HG03521 (cell line): Measurements from ENCODE around the gene HNRNPC.
"Not testable (repeated sequence)": the region's sequence is repeated elsewhere in the genome, so short reads cannot be mapped to it uniquely, and the experiment has no call there.

Experiments
- ATAC-seq: cut with Tn5 transposase; IDR thresholded peaks from one replicate; pipeline ENCODE4 v1.9.1; 2021; ENCODE audit warnings: mild to moderate bottlenecking, moderate library complexity; ENCODE audit not compliant: unreplicated experiment

HNRNPC gene

DNA sequence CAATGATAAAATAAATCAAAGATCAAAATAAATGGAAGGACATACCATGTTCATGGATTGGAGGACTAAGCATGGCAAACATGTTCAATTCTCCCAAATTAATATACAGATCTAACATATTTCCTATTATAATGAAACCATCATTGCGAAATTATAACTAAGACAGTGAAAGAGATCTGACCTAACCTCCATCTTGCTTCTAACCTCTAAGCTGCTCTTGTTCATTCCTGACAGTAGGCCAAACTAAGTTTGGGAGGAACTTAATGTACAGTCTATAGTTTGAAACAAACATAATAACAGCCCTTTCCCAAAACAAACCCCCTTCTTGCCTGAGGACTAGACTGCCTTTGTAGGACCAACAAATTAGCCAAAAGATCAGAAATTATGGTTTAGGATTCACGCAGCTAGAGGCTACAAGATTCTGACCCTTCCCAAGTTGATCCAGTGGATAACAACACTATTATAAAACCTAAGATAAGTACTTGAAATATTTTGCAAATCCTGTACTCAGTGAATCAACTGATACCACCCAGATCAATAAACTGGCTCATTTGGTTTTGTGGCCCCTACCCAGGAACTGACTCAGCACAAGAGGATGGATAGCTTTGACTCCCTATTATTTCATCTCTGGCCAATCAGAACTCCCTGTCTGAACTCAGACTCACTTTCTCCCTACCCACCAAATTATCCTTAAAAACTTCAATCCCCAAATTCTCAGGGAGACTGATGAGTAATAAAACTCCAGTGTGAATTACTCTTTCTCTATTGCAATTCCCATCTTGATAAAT lies 71.6 kb downstream of the HNRNPC start:
- no peak for ATAC-seq

- no peak for ATAC-seq
These were observed 74.6 kb downstream of the HNRNPC start for GRCh38 chr14:21194597-21194996.

GRCh38 chr14:21192875-21193535 lies 76.2 kb downstream of the HNRNPC start:
- no peak for ATAC-seq

DNA sequence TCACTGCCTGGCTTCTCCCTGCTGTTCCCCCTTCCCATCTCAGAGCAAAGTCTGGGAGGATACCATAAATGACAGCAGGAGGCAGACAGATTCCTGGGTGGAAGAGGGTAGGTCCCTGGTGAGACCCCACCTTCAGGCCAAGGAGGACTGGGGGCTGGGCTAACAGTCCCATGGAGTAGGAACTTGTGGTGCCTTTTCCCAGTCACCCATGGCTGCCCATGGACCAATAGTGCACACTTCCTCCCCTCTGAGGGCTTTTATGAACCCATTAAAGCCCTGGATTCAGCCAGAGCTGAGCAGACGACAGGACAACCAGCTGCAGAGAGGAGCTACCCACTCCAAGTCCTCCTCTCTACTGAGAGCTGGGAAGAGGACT lies 76.8 kb downstream of the HNRNPC start:
- no peak for ATAC-seq

DNA sequence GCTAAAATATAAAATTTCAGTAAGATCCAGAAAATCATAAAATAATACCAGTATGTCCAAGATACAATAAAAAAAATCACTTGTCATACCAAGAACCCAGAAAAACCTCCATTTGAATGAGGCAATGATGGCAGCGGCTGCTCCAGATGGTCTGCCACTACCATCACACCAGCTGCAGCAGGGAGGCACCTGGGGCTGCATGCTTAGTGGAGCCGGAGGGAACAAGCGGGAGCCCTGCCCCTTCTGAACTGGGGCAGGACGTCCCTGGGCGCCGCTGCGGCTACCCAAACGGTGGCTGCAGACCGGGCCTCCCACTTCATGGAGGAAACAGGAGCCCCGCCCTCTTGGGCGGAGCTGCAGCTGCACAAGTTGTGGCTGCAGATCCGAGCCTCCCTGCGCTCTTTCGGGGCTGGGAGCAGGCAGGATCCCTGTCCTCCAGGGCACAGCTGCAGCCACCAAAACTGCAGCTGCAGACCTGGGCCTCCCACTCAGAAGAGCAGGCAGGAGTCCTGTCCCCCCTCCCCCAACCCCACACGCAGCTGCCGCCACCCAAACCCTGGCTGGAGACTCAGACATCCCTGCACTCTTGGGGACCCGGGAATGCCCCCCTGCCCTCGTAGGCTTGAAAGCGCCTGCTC lies 77.3 kb downstream of the HNRNPC start:
- peak; percentile 82 for ATAC-seq

DNA sequence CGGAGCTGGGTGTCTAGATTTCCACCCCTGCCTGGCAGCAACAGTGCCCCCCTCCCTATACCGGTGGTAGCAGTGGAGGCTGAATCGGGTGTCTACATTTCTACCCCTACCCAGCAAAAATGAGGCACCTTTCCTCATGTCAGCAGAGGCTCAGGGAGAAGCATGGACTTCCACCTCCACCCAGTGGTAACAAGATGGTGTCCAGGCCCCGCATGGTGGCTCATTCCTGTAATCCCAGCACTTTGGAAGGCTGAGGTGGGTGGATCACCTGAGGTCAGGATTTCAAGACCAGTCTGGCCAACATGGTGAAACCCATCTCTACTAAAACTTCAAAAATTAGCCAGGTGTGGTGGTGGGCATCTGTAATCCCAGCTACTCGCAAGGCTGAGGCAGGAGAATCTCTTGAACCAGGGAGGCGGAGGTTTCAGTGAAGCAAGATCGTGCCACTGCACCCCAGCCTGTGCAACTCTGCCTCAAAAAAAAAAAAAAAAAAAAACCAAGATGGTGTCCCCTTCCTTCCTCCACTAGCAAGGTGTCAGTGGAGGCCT lies 77.9 kb downstream of the HNRNPC start:
- no peak for ATAC-seq

DNA sequence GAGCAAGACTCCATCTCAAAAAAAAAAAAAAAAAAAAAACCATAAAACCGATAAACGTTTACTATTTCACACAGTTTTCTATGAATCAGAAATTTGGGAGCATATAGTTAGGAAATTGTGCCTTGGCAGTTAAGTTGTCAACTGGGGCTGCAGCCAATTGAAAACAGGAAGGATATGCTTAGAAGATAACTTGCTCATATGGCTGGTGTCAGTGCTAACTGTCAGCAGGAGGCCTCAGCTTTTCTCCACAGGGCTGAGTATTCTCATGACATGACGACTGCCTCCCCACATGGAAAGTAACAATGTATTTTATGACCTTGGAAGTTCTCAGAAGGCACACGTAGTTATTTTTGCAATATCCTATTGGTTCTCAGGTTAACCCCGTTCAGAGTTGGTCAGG lies 83.8 kb downstream of the HNRNPC start:
- ATAC-seq: no peak

GRCh38 chr14:21184254-21184653 lies 85.0 kb downstream of the HNRNPC start:
- no peak for ATAC-seq

DNA sequence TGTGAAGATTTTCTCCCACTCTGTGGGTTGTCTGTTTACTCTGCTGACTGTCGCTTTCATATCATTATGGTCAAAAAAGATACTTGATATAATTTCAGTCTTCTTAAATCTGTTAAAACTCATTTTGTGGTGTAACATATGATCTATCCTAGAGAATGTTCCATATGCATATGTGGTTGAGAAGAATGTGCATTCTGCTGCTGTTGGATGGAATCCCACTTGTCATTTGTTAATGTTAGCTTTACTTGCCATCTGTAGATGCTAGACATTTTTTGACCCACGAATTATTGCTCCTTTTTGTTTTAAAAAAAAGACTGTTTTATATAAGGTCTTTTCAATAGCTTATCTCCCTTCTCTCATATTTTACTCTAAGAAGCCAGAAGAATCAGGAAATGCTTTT lies 87.1 kb downstream of the HNRNPC start:
- no peak for ATAC-seq

- ATAC-seq: no peak
These were observed 98.1 kb downstream of the HNRNPC start for GRCh38 chr14:21171128-21171527.

DNA sequence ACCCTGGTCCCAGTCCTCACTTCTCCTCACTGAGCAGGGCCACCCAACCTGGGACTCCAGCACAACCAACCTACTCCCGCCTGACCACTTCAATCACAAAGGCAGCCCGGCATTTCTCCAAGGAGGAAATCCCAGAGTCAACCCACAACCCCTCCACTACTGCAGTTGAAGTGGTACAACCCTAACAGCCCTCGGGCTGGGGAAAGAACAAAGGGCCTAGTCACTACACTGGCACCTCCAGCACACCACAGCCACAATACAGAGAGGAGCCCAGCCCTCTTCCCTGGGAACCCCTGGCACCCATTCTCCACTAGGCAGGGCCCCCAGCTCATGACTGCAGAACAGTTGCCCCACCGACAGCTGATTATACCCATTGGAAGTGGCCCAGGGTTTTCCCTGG lies 99.7 kb downstream of the HNRNPC start:
- no peak for ATAC-seq

DNA sequence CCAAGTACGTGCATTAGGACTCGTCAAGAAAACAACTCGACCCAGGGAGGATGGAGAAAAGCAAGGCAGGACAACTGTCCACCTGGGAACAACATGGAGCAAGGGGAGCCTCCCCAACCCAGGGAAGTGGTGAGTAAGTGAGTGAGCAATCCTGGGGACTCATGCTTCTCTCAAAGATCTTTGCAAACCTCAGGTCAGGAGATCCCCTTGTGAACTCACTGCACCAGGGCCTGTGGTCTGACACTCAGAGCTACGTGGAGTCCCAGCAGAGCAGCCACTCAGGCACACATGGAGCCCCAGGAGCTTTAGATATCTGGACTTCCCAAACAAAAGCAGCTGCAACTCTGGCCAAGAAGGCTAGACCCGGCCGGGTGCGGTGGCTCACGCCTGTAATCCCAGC lies 101.2 kb downstream of the HNRNPC start:
- ATAC-seq: no peak

DNA sequence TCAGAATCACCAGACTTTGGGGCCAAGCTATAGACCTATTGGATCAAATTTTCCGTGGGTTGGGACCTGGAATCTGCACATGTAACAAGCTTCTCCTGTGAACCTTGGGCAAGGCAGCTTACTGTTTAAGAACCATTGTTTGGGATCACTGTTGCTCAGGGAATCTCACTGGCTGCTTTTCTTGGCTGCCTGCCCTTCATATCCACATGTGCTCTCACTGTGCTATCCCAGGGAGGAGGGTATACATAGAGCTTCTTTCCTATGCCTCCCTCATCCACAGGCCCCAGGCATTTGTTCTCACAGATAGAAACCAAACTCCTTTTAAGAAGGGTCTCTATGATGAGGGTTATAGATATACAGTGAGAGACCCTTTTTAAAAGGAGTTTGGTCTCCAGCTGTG lies 103.6 kb downstream of the HNRNPC start:
- not testable (repeated sequence) for ATAC-seq

DNA sequence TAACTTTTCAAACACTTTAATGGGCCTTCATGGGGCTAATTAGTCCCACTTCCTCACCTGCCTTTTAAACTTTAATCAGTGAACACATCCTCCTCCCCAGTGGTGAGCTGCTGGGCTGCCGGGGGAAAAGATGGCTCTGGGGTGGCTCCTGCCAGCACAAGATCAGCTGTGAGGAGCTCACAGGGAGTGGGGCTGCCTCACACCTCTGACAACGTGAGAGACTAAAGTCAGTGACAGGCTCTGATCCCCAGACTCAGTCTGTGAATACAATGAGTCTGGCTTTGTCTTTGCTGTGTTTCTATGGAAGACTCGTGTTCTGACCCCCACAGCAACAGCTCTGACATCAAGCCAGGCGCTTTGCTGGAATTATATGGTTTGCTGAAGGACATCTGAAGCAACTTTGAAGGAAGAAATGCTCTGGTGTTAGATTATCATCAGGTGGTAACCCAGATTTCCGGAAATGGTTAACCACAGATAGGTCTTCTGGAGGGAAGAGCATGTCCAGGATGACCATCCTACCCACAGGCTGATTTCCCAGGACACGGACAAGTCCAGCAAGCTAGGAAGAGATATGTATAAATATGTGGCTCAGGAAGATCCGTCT lies 104.1 kb downstream of the HNRNPC start:
- not testable (repeated sequence) for ATAC-seq

DNA sequence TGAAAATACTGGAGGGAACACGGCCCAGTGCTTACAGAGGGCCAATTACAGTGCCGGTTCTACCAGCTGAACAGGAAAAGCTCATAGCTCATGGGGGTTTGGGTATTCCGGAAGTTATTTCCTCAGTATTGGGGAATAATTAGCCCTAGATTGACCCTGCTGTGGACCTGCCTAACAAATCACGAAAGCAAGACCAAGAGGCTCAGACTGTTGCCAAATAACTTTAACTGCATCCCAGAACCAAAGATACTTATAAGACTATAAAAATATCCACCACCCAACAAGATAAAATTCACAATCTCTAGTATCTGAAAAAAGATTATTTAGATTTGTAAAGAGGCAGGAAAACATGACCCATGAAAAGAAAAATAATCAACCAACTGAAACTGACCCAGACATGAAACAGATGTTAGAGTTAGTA lies 105.4 kb downstream of the HNRNPC start:
- no peak for ATAC-seq

- ATAC-seq: no peak
These were observed 107.2 kb downstream of the HNRNPC start for GRCh38 chr14:21162081-21162480.

- ATAC-seq: no peak
These were observed 109.1 kb downstream of the HNRNPC start for GRCh38 chr14:21160061-21160610.
